SK-N-SH treated with all-trans-retinoic acid at 6 μM for 48 hours (cell line): ENCODE data around the gene FOXQ1.

Experiments
- ATAC-seq: fragments of 200-7000 bp; cut with Tn5 transposase; 3 replicates; pipeline ENCODE4 v1.9.1; 2020; ENCODE audit warnings: mild to moderate bottlenecking, moderate library complexity
- ARNTL ChIP-seq: fragments of 450-650 bp; formaldehyde crosslinking; IDR thresholded peaks from 2 replicates; pipeline ENCODE4 v1.5.0; 2020; ENCODE audit warnings: low read depth, mild to moderate bottlenecking, moderate library complexity, borderline replicate concordance
- BACH2 ChIP-seq: fragments of 250-450 bp; sonication (Bioruptor Pico); IDR thresholded peaks from 2 replicates; pipeline ENCODE4 v1.9.0; 2021; ENCODE audit warnings: mild to moderate bottlenecking, borderline replicate concordance
- ISL1 ChIP-seq: fragments of 250-450 bp; sonication (Bioruptor Pico); IDR thresholded peaks from 2 replicates; pipeline ENCODE4 v2.1.2; 2022; ENCODE audit warnings: mild to moderate bottlenecking, moderate library complexity
- PPARA ChIP-seq: fragments of 250-450 bp; sonication (Bioruptor Pico); IDR thresholded peaks from 2 replicates; pipeline ENCODE4 v1.5.0; 2020; ENCODE audit warnings: mild to moderate bottlenecking, borderline replicate concordance
- RARB ChIP-seq: fragments of 250-450 bp; sonication (Bioruptor Pico); IDR thresholded peaks from 2 replicates; pipeline ENCODE4 v1.8.0; 2021; ENCODE audit warnings: mild to moderate bottlenecking, moderate library complexity
- TCF4 ChIP-seq: fragments of 250-450 bp; sonication (Bioruptor Pico); IDR thresholded peaks from 2 replicates; pipeline ENCODE4 v1.8.0; 2021; ENCODE audit warnings: mild to moderate bottlenecking, moderate library complexity, borderline replicate concordance
- TOX ChIP-seq: fragments of 250-450 bp; sonication (Bioruptor Pico); IDR thresholded peaks from 2 replicates; pipeline ENCODE4 v1.8.0; 2021; ENCODE audit warnings: mild to moderate bottlenecking, moderate library complexity, borderline replicate concordance
- ZC3H10 ChIP-seq: fragments of 250-450 bp; sonication (Bioruptor Pico); IDR thresholded peaks from 2 replicates; pipeline ENCODE4 v1.5.1; 2021; ENCODE audit warnings: mild to moderate bottlenecking, moderate library complexity
- ZFP3 ChIP-seq: fragments of 250-450 bp; sonication (Bioruptor Pico); IDR thresholded peaks from 2 replicates; pipeline ENCODE4 v1.5.0; 2020; ENCODE audit warnings: mild to moderate bottlenecking, moderate library complexity
- ZFP30 ChIP-seq: fragments of 450-650 bp; formaldehyde crosslinking; IDR thresholded peaks from 2 replicates; pipeline ENCODE4 v1.5.0; 2022; ENCODE audit warnings: mild to moderate bottlenecking, moderate library complexity
- ZNF565 ChIP-seq: fragments of 450-650 bp; formaldehyde crosslinking; conservative IDR thresholded peaks from 2 replicates; pipeline ENCODE4 v1.5.0; 2020; ENCODE audit warnings: low read depth, mild to moderate bottlenecking, moderate library complexity
- ZNF70 ChIP-seq: fragments of 450-650 bp; formaldehyde crosslinking; IDR thresholded peaks from 2 replicates; pipeline ENCODE4 v1.5.0; 2020; ENCODE audit warnings: mild to moderate bottlenecking, moderate library complexity
- TF ChIP-seq, protein P1 (sequence below): fragments of 250-450 bp; sonication (Bioruptor Pico); IDR thresholded peaks from 2 replicates; pipeline ENCODE4 v1.5.1; 2020; ENCODE audit warnings: low read depth, mild to moderate bottlenecking, moderate library complexity
- TF ChIP-seq, protein P2 (sequence below): fragments of 250-450 bp; sonication (Bioruptor Pico); IDR thresholded peaks from 2 replicates; pipeline ENCODE4 v1.5.1; 2021; ENCODE audit warnings: mild to moderate bottlenecking, moderate library complexity
- TF ChIP-seq, protein P3 (sequence below): fragments of 250-450 bp; sonication (Bioruptor Pico); IDR thresholded peaks from 2 replicates; pipeline ENCODE4 v1.8.0; 2021; ENCODE audit warnings: low read depth, mild to moderate bottlenecking, moderate library complexity, borderline replicate concordance
- TF ChIP-seq, protein P4 (sequence below): fragments of 250-450 bp; sonication (Bioruptor Pico); IDR thresholded peaks from 2 replicates; pipeline ENCODE4 v1.5.0; 2020; ENCODE audit warnings: mild to moderate bottlenecking, moderate library complexity
- TF ChIP-seq, protein P5 (sequence below): fragments of 250-450 bp; sonication (Bioruptor Pico); IDR thresholded peaks from 2 replicates; pipeline ENCODE4 v1.8.0; 2020; ENCODE audit warnings: mild to moderate bottlenecking, moderate library complexity, borderline replicate concordance

FOXQ1 gene

DNA sequence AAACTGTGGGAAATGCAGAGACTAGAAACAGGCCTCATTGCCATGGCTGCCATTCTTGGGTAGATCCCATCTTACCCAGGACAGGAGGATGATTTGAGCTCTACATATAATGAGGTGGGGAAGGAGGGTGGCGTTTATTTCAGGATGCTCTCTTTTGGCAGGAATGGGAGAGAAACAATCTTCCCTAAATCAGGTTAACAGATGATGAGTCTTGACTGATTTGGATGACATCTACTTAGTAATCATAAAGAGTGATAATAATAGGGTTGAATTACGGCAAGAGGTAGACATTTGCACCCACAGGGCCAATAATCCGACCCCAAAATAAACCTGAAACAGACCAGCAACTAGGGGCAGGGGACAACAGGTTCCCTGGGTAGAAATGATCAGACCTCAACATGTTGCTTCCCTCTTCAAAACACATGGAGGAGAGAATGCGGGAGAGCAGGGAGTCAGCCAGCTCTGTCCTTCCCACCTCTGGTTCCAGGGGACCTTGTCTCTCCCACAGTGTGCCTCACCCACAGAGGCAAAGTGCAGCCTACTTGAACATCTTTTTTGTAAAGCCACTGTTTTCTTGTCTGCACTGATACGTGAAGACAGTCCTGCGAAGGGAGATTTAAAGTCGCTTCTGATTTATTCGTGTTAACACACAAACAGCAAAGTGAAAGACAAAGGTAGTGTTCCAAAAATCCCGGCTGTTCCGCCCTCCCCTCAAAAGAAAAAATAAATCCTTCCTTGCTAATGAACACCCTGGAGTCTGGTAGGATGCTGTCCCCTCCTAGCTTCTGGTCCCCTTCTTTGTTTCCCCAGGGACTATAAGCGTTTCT lies 3.9 kb downstream of the FOXQ1 start:
- ATAC-seq = peak; percentile 33
- TF ChIP-seq ZNF565 (CRISPR knock-in tag) (no peak), PPARA (no peak), BACH2 (no peak)
- TF ChIP-seq, protein P1, sequence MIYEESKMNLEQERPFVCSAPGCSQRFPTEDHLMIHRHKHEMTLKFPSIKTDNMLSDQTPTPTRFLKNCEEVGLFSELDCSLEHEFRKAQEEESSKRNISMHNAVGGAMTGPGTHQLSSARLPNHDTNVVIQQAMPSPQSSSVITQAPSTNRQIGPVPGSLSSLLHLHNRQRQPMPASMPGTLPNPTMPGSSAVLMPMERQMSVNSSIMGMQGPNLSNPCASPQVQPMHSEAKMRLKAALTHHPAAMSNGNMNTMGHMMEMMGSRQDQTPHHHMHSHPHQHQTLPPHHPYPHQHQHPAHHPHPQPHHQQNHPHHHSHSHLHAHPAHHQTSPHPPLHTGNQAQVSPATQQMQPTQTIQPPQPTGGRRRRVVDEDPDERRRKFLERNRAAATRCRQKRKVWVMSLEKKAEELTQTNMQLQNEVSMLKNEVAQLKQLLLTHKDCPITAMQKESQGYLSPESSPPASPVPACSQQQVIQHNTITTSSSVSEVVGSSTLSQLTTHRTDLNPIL (CRISPR knock-in tag) = no peak
- TF ChIP-seq, protein P2, sequence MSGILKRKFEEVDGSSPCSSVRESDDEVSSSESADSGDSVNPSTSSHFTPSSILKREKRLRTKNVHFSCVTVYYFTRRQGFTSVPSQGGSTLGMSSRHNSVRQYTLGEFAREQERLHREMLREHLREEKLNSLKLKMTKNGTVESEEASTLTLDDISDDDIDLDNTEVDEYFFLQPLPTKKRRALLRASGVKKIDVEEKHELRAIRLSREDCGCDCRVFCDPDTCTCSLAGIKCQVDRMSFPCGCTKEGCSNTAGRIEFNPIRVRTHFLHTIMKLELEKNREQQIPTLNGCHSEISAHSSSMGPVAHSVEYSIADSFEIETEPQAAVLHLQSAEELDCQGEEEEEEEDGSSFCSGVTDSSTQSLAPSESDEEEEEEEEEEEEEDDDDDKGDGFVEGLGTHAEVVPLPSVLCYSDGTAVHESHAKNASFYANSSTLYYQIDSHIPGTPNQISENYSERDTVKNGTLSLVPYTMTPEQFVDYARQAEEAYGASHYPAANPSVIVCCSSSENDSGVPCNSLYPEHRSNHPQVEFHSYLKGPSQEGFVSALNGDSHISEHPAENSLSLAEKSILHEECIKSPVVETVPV (CRISPR knock-in tag) = no peak

DNA sequence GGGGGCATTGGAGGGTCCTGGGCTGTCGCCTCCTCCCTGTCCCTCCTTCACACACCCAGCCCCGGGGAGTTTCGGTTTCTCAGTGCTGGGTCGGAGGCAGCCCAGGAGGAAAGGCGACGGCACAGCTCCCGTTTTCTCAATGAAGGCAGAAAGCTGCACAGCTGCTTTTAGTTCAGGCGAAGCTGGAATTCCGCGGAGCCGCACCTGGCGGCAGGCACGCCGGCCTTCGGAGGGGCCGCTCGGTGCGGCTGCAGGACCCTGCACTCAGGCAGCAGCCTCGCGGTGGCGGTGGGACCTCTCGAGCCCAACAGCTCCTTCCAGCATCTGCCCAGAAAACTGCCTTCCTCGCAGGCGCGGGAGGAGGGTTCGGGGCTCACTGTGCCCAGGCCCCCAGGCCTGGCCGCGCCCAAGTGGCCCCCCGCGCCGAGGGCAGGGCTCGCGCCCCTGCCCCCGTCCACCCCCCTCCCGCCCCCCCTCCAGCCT lies 4.6 kb downstream of the FOXQ1 start:
- TF ChIP-seq, protein P3, sequence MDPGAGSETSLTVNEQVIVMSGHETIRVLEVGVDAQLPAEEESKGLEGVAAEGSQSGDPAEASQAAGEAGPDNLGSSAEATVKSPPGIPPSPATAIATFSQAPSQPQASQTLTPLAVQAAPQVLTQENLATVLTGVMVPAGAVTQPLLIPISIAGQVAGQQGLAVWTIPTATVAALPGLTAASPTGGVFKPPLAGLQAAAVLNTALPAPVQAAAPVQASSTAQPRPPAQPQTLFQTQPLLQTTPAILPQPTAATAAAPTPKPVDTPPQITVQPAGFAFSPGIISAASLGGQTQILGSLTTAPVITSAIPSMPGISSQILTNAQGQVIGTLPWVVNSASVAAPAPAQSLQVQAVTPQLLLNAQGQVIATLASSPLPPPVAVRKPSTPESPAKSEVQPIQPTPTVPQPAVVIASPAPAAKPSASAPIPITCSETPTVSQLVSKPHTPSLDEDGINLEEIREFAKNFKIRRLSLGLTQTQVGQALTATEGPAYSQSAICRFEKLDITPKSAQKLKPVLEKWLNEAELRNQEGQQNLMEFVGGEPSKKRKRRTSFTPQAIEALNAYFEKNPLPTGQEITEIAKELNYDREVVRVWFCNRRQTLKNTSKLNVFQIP (CRISPR knock-in tag) = no peak
- no peak for TF ChIP-seq ZFP30 (CRISPR knock-in tag)
- peak; percentile 63 for ATAC-seq

DNA sequence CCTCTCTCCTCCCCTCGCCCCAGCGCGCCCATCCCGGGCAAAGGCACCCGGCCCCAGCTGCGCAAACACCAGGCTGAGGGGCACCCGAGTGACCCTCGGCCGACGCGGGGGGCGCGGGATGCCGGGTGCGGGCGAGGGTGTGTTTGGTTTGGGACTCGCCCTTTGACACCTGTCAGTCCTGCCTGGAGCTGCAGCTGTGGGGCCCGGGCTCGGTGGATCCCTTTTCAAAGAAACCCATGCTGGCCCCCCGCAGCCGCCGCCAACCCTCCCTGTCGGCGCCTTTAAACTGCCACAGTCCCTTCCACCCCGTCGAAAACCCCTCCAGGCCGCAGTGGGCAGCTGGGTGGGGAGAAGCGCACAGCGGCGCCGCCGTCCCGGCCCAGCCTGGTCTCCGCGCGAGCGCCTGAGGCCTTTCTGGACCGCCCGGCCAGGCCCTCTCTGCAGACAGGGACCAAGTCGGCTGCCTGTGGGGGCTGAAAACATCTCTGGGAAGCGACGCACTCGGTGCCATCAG lies 5.5 kb downstream of the FOXQ1 start:
- no peak; the same call in 2 of the 3 replicates for ATAC-seq
- no peak for TF ChIP-seq ZFP3 (CRISPR knock-in tag)
- no peak for TF ChIP-seq RARB (CRISPR knock-in tag)
- TF ChIP-seq, protein P4, sequence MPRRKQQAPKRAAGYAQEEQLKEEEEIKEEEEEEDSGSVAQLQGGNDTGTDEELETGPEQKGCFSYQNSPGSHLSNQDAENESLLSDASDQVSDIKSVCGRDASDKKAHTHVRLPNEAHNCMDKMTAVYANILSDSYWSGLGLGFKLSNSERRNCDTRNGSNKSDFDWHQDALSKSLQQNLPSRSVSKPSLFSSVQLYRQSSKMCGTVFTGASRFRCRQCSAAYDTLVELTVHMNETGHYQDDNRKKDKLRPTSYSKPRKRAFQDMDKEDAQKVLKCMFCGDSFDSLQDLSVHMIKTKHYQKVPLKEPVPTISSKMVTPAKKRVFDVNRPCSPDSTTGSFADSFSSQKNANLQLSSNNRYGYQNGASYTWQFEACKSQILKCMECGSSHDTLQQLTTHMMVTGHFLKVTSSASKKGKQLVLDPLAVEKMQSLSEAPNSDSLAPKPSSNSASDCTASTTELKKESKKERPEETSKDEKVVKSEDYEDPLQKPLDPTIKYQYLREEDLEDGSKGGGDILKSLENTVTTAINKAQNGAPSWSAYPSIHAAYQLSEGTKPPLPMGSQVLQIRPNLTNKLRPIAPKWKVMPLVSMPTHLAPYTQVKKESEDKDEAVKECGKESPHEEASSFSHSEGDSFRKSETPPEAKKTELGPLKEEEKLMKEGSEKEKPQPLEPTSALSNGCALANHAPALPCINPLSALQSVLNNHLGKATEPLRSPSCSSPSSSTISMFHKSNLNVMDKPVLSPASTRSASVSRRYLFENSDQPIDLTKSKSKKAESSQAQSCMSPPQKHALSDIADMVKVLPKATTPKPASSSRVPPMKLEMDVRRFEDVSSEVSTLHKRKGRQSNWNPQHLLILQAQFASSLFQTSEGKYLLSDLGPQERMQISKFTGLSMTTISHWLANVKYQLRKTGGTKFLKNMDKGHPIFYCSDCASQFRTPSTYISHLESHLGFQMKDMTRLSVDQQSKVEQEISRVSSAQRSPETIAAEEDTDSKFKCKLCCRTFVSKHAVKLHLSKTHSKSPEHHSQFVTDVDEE (CRISPR knock-in tag) = no peak
- TF ChIP-seq ZC3H10 = no peak
- TF ChIP-seq ZNF565 (CRISPR knock-in tag) = no peak
- TF ChIP-seq, protein P5, sequence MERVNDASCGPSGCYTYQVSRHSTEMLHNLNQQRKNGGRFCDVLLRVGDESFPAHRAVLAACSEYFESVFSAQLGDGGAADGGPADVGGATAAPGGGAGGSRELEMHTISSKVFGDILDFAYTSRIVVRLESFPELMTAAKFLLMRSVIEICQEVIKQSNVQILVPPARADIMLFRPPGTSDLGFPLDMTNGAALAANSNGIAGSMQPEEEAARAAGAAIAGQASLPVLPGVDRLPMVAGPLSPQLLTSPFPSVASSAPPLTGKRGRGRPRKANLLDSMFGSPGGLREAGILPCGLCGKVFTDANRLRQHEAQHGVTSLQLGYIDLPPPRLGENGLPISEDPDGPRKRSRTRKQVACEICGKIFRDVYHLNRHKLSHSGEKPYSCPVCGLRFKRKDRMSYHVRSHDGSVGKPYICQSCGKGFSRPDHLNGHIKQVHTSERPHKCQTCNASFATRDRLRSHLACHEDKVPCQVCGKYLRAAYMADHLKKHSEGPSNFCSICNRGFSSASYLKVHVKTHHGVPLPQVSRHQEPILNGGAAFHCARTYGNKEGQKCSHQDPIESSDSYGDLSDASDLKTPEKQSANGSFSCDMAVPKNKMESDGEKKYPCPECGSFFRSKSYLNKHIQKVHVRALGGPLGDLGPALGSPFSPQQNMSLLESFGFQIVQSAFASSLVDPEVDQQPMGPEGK = no peak
- no peak for TF ChIP-seq ZNF70
- no peak for TF ChIP-seq PPARA
- no peak for TF ChIP-seq ARNTL (CRISPR knock-in tag)
- TF ChIP-seq TOX = no peak
- TF ChIP-seq TCF4 (CRISPR knock-in tag) = no peak
- TF ChIP-seq ZFP30 (CRISPR knock-in tag) = no peak
- TF ChIP-seq ISL1 (CRISPR knock-in tag) = no peak
- TF ChIP-seq, protein P1 (CRISPR knock-in tag) = no peak
